DND-41 (cell line): ENCODE measurements around the gene JAML.

Experiments
- EZH2 ChIP-seq: IDR thresholded peaks from 3 replicates; pipeline ENCODE4 v1.6.1; 2012; ENCODE audit warnings: borderline replicate concordance, low read depth, mild to moderate bottlenecking, moderate library complexity, low read length, inconsistent platforms; ENCODE audit not compliant: severe bottlenecking
- TF ChIP-seq, protein P1 (sequence below): IDR thresholded peaks from 2 replicates; pipeline ENCODE4 v1.5.1; 2012; ENCODE audit warnings: borderline replicate concordance, low read length, moderate library complexity, mild to moderate bottlenecking; ENCODE audit not compliant: poor library complexity, severe bottlenecking; ENCODE audit errors: extremely low read depth

GRCh38 chr11:118241764-118242098 lies 16.9 kb upstream of the JAML start:
- TF ChIP-seq, protein P1, sequence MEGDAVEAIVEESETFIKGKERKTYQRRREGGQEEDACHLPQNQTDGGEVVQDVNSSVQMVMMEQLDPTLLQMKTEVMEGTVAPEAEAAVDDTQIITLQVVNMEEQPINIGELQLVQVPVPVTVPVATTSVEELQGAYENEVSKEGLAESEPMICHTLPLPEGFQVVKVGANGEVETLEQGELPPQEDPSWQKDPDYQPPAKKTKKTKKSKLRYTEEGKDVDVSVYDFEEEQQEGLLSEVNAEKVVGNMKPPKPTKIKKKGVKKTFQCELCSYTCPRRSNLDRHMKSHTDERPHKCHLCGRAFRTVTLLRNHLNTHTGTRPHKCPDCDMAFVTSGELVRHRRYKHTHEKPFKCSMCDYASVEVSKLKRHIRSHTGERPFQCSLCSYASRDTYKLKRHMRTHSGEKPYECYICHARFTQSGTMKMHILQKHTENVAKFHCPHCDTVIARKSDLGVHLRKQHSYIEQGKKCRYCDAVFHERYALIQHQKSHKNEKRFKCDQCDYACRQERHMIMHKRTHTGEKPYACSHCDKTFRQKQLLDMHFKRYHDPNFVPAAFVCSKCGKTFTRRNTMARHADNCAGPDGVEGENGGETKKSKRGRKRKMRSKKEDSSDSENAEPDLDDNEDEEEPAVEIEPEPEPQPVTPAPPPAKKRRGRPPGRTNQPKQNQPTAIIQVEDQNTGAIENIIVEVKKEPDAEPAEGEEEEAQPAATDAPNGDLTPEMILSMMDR: no peak
- TF ChIP-seq EZH2: no peak
